ENCODE results near the gene SPAM1. TPM values are rescaled to one million over a fixed set of nuclear protein-coding genes. Genes with fewer than 3 reads are reported as not detected.

The SPAM1 gene
- total RNA-seq, 1 donor: not detected

DNA sequence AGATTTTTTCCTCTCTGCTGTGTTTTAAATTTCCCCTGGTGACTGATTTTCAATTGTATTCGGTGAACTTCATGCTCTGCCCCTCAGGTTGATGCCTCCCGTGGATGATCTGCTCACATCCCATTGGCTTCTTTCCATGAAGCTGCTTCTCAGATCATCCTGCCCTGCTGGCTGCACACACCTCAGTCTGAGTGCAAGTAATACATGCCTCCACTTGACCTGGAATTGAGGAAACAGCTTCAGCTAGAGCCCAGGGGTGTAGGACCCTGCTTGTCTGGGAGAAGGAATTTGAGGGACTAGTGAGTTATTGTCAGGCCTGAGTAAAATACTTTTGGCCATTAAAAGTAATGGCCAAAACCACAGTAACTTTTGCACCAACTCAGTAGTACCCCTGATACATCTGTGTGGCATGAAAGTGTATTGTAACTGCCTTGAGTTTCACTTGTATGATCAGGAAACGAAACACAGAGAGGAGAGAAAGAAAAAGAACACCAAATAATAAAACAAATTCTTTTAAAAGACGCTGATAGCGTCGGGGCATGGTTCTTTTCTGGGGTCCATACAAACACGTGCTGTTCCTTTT, 49.4 kb downstream of the SPAM1 start:
- no peak for DNase-seq (ENCODE audit: low read depth)
- TF ChIP-seq, protein P1, sequence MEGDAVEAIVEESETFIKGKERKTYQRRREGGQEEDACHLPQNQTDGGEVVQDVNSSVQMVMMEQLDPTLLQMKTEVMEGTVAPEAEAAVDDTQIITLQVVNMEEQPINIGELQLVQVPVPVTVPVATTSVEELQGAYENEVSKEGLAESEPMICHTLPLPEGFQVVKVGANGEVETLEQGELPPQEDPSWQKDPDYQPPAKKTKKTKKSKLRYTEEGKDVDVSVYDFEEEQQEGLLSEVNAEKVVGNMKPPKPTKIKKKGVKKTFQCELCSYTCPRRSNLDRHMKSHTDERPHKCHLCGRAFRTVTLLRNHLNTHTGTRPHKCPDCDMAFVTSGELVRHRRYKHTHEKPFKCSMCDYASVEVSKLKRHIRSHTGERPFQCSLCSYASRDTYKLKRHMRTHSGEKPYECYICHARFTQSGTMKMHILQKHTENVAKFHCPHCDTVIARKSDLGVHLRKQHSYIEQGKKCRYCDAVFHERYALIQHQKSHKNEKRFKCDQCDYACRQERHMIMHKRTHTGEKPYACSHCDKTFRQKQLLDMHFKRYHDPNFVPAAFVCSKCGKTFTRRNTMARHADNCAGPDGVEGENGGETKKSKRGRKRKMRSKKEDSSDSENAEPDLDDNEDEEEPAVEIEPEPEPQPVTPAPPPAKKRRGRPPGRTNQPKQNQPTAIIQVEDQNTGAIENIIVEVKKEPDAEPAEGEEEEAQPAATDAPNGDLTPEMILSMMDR (IDR thresholded peaks at IDR 0.05; ENCODE audit: insufficient read depth, low read depth, low read length): no peak
- no peak overlapping the region for H3K4me3 ChIP-seq (ENCODE audit: low read depth, low read length)

DNA sequence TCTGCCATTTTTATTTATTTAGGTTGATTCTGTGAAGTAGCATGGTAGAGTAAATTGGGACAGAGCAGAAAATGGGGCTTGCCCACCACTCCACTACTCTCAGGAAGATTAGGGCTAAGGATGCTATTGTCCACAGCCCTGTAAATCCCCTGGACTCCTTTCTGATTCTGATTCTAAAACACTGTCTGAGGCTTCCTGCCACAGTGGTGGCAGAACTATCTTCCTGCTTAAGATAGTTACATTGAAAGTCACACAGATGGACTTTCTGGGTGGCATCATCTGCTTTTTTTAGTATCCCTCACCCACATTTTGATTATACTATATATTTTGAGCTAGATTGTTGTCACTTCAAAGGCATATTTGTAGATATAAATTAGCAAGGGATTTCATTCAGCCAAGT, 50.0 kb downstream of the SPAM1 start:
- H3K4me3 ChIP-seq (ENCODE audit: low read depth, low read length): no peak overlapping the region
- no peak for DNase-seq (ENCODE audit: low read depth)
- TF ChIP-seq, protein P1 (IDR thresholded peaks at IDR 0.05; ENCODE audit: insufficient read depth, low read depth, low read length): no peak

DNA sequence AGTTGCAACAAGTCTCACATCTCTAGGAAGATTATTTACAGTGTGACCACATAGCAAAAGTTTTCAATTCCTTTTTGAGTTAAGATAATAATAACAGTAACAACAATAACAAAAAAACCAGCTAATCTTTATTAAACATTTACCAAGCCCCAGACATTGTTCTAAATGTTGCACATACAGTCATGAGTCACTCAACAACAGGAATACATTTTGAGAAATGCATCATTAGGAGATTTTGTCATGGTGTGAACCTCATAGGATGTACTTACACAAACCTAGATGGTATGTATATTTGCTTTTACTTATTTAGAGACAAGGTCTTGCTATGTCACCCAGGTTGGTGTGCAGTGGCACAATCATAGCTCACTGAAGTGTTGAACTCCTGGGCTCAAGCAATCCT, 52.0 kb downstream of the SPAM1 start:
- DNase-seq (ENCODE audit: low read depth): no peak
- TF ChIP-seq, protein P1 (IDR thresholded peaks at IDR 0.05; ENCODE audit: insufficient read depth, low read depth, low read length): no peak
- no peak overlapping the region for H3K4me3 ChIP-seq (ENCODE audit: low read depth, low read length)

DNA sequence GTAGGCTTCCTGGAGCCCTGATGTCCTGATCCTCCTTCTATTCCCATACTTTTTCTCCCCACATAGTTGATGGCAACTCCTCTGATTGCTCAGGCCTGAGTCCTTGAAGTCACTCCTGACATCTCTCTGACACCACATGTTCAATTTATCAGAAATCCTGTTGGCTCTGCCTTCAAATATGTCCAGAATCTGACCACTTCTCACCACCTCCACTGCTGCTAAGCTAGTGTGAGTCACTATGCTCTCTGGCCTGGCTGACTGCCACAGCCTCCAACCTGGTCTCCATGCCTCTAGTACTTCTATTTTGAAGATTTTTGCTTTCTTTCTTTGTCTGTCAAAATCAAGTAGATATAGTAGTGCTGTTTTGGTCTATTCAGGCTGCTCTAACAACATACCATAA, 54.8 kb downstream of the SPAM1 start:
- DNase-seq (ENCODE audit: low read depth): peak; percentile 5
- no peak overlapping the region for H3K4me3 ChIP-seq (ENCODE audit: low read depth, low read length)
- TF ChIP-seq, protein P1 (IDR thresholded peaks at IDR 0.05; ENCODE audit: insufficient read depth, low read depth, low read length): no peak

DNA sequence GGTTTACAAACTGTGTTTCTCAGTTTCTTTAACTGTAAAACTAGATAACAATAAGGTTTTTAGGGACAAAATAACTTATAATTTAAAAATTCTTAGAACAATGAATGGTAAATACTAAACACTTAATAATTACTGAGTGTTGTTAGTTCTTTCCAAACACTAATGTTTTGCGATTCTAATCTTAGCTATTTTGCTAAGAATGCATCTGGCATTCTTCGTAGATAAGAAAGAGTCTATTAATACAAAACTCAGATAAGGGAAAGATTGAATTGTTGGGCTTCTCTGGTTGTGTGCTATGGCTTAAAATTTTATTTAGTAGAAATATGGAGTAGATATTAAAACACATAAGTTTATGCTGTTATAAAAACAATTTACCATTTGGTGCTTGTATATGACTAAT, 62.4 kb downstream of the SPAM1 start:
- no peak for DNase-seq (ENCODE audit: low read depth)
- TF ChIP-seq, protein P1 (IDR thresholded peaks at IDR 0.05; ENCODE audit: insufficient read depth, low read depth, low read length): no peak
- no peak overlapping the region for H3K4me3 ChIP-seq (ENCODE audit: low read depth, low read length)

DNA sequence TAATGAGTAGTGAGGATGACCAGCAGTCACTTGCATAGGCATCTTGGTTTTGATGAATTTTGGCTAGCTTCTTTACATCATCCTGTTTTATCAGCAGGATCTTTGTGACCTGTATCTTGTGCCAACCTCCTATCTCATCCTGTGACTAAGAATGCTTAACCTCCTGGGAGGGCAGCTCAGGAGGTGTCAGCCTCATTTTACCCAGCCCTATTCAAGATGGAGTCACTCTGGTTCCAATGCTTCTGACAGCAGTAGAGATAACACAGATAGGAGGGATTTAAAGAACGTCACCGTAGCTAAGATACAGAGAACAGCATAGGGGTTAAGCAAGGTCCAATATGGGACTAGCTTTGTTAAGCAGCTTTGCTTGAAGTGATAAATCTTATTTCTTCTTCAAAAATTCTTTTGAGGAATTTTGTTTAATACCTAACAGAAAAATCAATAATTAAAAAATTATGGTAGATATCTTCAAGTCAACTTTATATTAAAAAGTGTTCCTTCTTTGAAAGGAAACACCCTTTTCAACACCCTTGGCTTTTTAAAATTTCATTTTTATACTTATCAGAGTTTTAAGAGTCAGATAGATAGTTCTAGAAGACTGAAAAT, 68.0 kb downstream of the SPAM1 start:
- H3K4me3 ChIP-seq (ENCODE audit: low read depth, low read length): no peak overlapping the region
- no peak for DNase-seq (ENCODE audit: low read depth)
- TF ChIP-seq, protein P1 (IDR thresholded peaks at IDR 0.05; ENCODE audit: insufficient read depth, low read depth, low read length): no peak

DNA sequence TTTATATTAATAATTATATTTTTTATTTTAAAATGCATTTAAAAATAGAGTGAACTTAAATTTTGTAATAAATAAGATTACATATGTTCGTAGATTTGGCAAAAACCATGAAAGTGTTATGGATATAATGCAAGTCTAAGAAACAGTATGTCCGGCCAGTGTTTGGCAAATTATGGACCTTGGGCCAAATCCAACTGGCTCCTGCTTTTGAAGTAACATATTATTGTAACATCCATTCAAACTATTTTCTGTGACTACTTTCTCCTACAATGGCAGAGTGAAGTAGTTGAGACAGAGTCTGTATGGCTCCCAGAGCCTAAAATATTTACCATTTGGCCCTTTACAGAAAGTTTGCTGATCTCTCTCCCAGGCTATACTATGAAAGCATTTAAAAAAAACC, 69.0 kb downstream of the SPAM1 start:
- DNase-seq (ENCODE audit: low read depth): no peak
- no peak overlapping the region for H3K4me3 ChIP-seq (ENCODE audit: low read depth, low read length)
- TF ChIP-seq, protein P1 (IDR thresholded peaks at IDR 0.05; ENCODE audit: insufficient read depth, low read depth, low read length): no peak

All from fibroblast of villous mesenchyme (primary cell).